T-cell (primary cell): ENCODE results near the gene PGLYRP2. TPM values are rescaled to one million over a fixed set of nuclear protein-coding genes. Genes with fewer than 3 reads are reported as not detected.
"Not testable (repeated sequence)": the region's sequence is repeated elsewhere in the genome, so short reads cannot be mapped to it uniquely, and the experiment has no call there.

ENCODE experiments used
- ATAC-seq, 4 experiments: fragments of 200-7000 bp in 3 of 4; fragments of 150-1000 bp in 1 of 4; cut with Tn5 transposase; replicated peaks in 1 of 4; 1 replicate in 3 of 4; 2 replicates in 1 of 4; pipeline ENCODE4 v1.10.0; 2021; ENCODE audit warnings: moderate library complexity in 3 of 4, mild to moderate bottlenecking in 2 of 4, moderate number of reproducible peaks in 1 of 4
- CTCF ChIA-PET, 2 donors: fragments of 300-600 bp; sonication (Branson Sonifier 250); formaldehyde crosslinking; loops; one replicate each; lab custom pipeline; 2022; ENCODE audit warnings: antibody characterized with exemption in 2 of 2; lab: Charles Lee
- POLR2A ChIA-PET, 2 donors: fragments of 300-600 bp; sonication (Branson Sonifier 250); formaldehyde crosslinking; loops; one replicate each; lab custom pipeline; 2022; ENCODE audit warnings: antibody characterized with exemption in 2 of 2; lab: Charles Lee
- DNase-seq, 35 experiments: peaks; one replicate each; pipeline versions ENCODE4 v3.0.0 to v3.0.0-alpha.2; 2013 to 2023
- H3K27ac ChIP-seq: one replicate; pipeline ENCODE4 v1.5.1; 2013; ENCODE audit warnings: low read length
- H3K27me3 ChIP-seq, 2 experiments: replicated peaks in 1 of 2; 1 replicate in 1 of 2; 2 replicates in 1 of 2; pipeline versions ENCODE4 v1.6.1 to v1.7.0; 2013; ENCODE audit warnings: low read length in 1 of 2, mixed read lengths in 1 of 2; ENCODE audit not compliant: control insufficient read depth in 2 of 2, insufficient read depth in 2 of 2; ENCODE audit errors: extremely low read depth in 1 of 2
- H3K36me3 ChIP-seq, 2 donors: 1 replicate in 1 of 2; 2 replicates in 1 of 2; pipeline versions ENCODE4 v1.6.1 to v1.7.0; 2013; ENCODE audit warnings: low read length in 1 of 2; ENCODE audit not compliant: control insufficient read depth in 2 of 2, insufficient read depth in 1 of 2; ENCODE audit errors: extremely low read depth in 1 of 2
- H3K4me1 ChIP-seq, 2 experiments: 1 replicate in 1 of 2; 2 replicates in 1 of 2; pipeline versions ENCODE4 v1.6.1 to v1.7.0; 2013; ENCODE audit warnings: low read length in 2 of 2, mixed read lengths in 1 of 2; ENCODE audit not compliant: insufficient read depth in 2 of 2, control insufficient read depth in 1 of 2; ENCODE audit errors: extremely low read depth in 1 of 2
- H3K4me3 ChIP-seq, 2 donors: 1 replicate in 1 of 2; 2 replicates in 1 of 2; pipeline versions ENCODE4 v1.5.1 to v1.7.0; 2013; ENCODE audit warnings: mild to moderate bottlenecking in 2 of 2, low read length in 1 of 2, moderate library complexity in 1 of 2; ENCODE audit not compliant: control insufficient read depth in 1 of 2; ENCODE audit errors: extremely low read depth in 1 of 2
- H3K9me3 ChIP-seq: 2 replicates; pipeline ENCODE4 v1.7.0; 2013
- H3K27ac Mint-ChIP-seq, 2 donors: one replicate each; pipeline ENCODE4 v1.8.0; 2020 to 2021; ENCODE audit warnings: mild to moderate bottlenecking in 2 of 2, mixed read lengths in 2 of 2
- H3K27me3 Mint-ChIP-seq, 2 donors: one replicate each; pipeline ENCODE4 v1.8.0; 2021 to 2022; ENCODE audit warnings: mixed read lengths in 2 of 2
- H3K36me3 Mint-ChIP-seq: one replicate; pipeline ENCODE4 v1.8.0; 2021; ENCODE audit warnings: mixed read lengths
- H3K4me1 Mint-ChIP-seq, 3 donors: one replicate each; pipeline ENCODE4 v1.8.0; 2020 to 2022; ENCODE audit warnings: mixed read lengths in 3 of 3, mild to moderate bottlenecking in 1 of 3
- H3K4me3 Mint-ChIP-seq, 3 donors: one replicate each; pipeline ENCODE4 v1.8.0; 2020 to 2022; ENCODE audit warnings: mild to moderate bottlenecking in 3 of 3, mixed read lengths in 3 of 3, moderate library complexity in 3 of 3
- H3K9me3 Mint-ChIP-seq, 3 donors: one replicate each; pipeline ENCODE4 v1.8.0; 2020 to 2022; ENCODE audit warnings: mixed read lengths in 3 of 3
- WGBS: methylation state at CpG from one replicate; pipeline ENCODE4 v1.1.5; 2013; ENCODE audit warnings: missing lambda C conversion rate; ENCODE audit not compliant: insufficient coverage; 5-methylcytosine and 5-hydroxymethylcytosine counted together
- total RNA-seq, 35 experiments: library from RNA in 6 of 35; stranded (reverse) in 6 of 35; fragments of 120-200 nt in 1 of 35; gene quantifications; one replicate each; pipeline versions ENCODE4 v1.2.1 to v1.2.4 and lab custom pipeline; 2013 to 2026

Gene PGLYRP2
- total RNA-seq, 5 donors from 2014 or later (not counting 1 experiment from before 2014, with no cell fraction given) = 0.13 to 1.3 (median 0.72) TPM

DNA sequence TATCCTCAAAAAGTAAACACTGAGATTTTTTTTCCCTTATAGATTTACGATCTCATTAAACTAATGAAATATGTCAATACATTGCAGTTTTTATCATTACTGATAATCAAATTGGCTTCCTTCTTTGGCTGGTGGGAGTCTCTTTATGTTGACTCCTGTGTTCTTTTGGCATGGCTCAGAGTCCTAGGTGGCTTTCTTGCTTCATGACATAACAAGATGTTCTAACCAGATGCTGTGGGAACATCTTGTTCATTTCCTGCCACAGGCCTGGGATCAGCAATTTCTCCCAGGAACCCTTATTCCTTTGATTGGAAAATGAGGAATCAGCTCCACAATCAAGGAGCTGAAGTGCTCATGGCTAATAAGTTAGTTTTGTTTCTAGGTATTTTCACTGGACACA, 15.8 kb upstream of the PGLYRP2 start:
- no CpG with 5 or more reads among the region's 1 CpG for WGBS
- Mint-ChIP-seq H3K27ac (no peak overlapping the region), H3K4me3 (no peak overlapping the region), H3K4me1 (peaks cover 3 to 17% (median 11%) of the 10 kb centered on the region in 3 donors), H3K9me3 (no peaks in the 10 kb centered on the region), H3K36me3 (no peaks in the 10 kb centered on the region), H3K27me3 (no peaks in the 10 kb centered on the region)
- no peaks in the 10 kb centered on the region for H3K9me3 ChIP-seq
- H3K27ac ChIP-seq = no peak overlapping the region
- DNase-seq = no peak
- H3K4me1 ChIP-seq = peaks cover 0 to 3% of the 10 kb centered on the region in 2 experiments
- H3K36me3 ChIP-seq = no peaks in the 10 kb centered on the region
- H3K4me3 ChIP-seq = no peak overlapping the region
- ChIA-PET CTCF (interaction anchor here in 1 of 2 donors (0.7 kb wide), 1 partner anchor 1474 kb away, joined by 3 read pairs; no protein-coding TSS in a partner anchor), POLR2A (no interaction called here)
- no peaks in the 10 kb centered on the region for H3K27me3 ChIP-seq
- no peak for ATAC-seq

DNA sequence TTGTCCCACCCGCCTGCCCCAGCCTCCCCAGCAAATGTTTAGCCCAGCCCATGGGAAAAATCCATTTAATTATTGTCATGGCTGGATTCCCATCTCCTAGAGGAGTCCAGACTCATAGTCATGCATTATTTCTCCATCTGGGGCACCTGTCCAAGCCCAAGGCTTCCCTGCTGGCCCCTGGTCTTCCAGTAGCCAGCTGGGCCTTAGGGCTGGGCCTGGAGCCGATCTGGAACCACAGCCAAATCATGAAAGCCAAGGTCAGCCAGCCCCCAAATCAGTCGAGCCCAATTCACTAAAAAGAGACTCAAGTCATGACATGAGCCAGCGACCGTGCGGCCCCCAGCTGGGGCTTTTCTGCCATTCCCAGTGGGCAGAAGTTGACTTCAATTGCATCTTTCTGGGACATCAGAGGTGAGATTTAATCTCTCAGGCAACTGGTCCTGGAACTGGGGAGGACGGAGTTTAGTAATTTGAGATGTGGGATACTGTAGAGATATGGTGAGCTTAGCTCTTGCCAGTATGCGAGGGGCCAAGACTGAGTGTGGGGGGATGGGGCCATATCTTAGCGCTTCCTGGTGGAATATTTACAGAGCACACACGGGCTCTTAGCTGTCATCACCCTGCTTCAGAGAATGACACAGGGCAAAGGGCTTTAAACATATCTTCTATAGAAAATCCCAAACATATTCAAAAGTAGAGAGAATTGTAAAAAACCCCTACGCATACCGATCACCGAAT, 9.4 kb upstream of the PGLYRP2 start:
- Mint-ChIP-seq H3K27ac (no peak overlapping the region), H3K4me1 (peaks cover 2 to 4% (median 2%) of the 10 kb centered on the region in 3 donors), H3K27me3 (no peaks in the 10 kb centered on the region), H3K9me3 (no peaks in the 10 kb centered on the region), H3K36me3 (no peaks in the 10 kb centered on the region), H3K4me3 (no peak overlapping the region)
- Histone ChIP-seq H3K27me3 (no peaks in the 10 kb centered on the region), H3K36me3 (no peaks in the 10 kb centered on the region), H3K9me3 (no peaks in the 10 kb centered on the region), H3K4me3 (no peak overlapping the region), H3K27ac (no peak overlapping the region), H3K4me1 (no peaks in the 10 kb centered on the region)
- WGBS = 100% methylated on average over 3 of the region's 13 CpGs
- ATAC-seq = no peak
- ChIA-PET CTCF (no interaction called here), POLR2A (no interaction called here)
- no peak for DNase-seq

GRCh38 chr19:15487038-15487437, 7.7 kb upstream of the PGLYRP2 start:
- H3K9me3 Mint-ChIP-seq = no peaks in the 10 kb centered on the region

GRCh38 chr19:15485768-15486167, 6.5 kb upstream of the PGLYRP2 start:
- H3K4me1 Mint-ChIP-seq, H3K9me3 ChIP-seq, H3K27me3 Mint-ChIP-seq, DNase-seq, H3K27ac ChIP-seq, H3K4me3 Mint-ChIP-seq, ATAC-seq, H3K4me3 ChIP-seq, H3K27ac Mint-ChIP-seq, H3K9me3 Mint-ChIP-seq, H3K36me3 ChIP-seq, POLR2A ChIA-PET, H3K27me3 ChIP-seq, H3K36me3 Mint-ChIP-seq, H3K4me1 ChIP-seq: not testable (repeated sequence)
- CTCF ChIA-PET = interaction anchor here in 1 of 2 donors (0.6 kb wide), 1 partner anchor 94 kb away, joined by 3 read pairs; no protein-coding TSS in a partner anchor
- WGBS = 93% methylated on average over 2 of the region's 5 CpGs

More at GRCh38 chr19:15487038-15487437, 7.7 kb upstream of the PGLYRP2 start:
- no peak overlapping the region for H3K4me3 ChIP-seq
- DNase-seq (no peak), ATAC-seq (no peak)
- no peaks in the 10 kb centered on the region for H3K36me3 Mint-ChIP-seq
- no peak overlapping the region for H3K4me3 Mint-ChIP-seq
- ChIA-PET POLR2A (no interaction called here), CTCF (interaction anchor here in 1 of 2 donors (0.6 kb wide), 1 partner anchor 1208 kb away, joined by 8 read pairs; no protein-coding TSS in a partner anchor)
- no peaks in the 10 kb centered on the region for H3K36me3 ChIP-seq
- peaks cover 2 to 8% (median 7%) of the 10 kb centered on the region in 3 donors for H3K4me1 Mint-ChIP-seq
- H3K27ac ChIP-seq = no peak overlapping the region
- no peak overlapping the region for H3K27ac Mint-ChIP-seq
- no peaks in the 10 kb centered on the region for H3K4me1 ChIP-seq
- WGBS = 75% methylated on average over 2 of the region's 4 CpGs
- H3K27me3 Mint-ChIP-seq = no peaks in the 10 kb centered on the region
- no peaks in the 10 kb centered on the region for H3K9me3 ChIP-seq
- H3K27me3 ChIP-seq = no peaks in the 10 kb centered on the region

GRCh38 chr19:15480996-15481395, 1.7 kb upstream of the PGLYRP2 start:
- not testable (repeated sequence) for H3K4me3 ChIP-seq, H3K27ac ChIP-seq, H3K9me3 ChIP-seq, H3K36me3 Mint-ChIP-seq, H3K4me3 Mint-ChIP-seq, ATAC-seq, H3K27me3 Mint-ChIP-seq, H3K36me3 ChIP-seq, H3K27ac Mint-ChIP-seq, DNase-seq, H3K9me3 Mint-ChIP-seq, H3K27me3 ChIP-seq
- POLR2A ChIA-PET = interaction anchor here in 1 of 2 donors (0.7 kb wide), 1 partner anchor 390 kb away, joined by 6 read pairs; no protein-coding TSS in a partner anchor
- H3K4me1 Mint-ChIP-seq = peaks cover 32 to 40% (median 37%) of the 10 kb centered on the region in 3 donors
- CTCF ChIA-PET = interaction anchor here in 1 of 2 donors (0.5 kb wide), 1 partner anchor 238 kb away, joined by 3 read pairs; no protein-coding TSS in a partner anchor
- peaks cover 17 to 31% of the 10 kb centered on the region in 2 experiments for H3K4me1 ChIP-seq
- WGBS = no CpG with 5 or more reads among the region's 7 CpGs

DNA sequence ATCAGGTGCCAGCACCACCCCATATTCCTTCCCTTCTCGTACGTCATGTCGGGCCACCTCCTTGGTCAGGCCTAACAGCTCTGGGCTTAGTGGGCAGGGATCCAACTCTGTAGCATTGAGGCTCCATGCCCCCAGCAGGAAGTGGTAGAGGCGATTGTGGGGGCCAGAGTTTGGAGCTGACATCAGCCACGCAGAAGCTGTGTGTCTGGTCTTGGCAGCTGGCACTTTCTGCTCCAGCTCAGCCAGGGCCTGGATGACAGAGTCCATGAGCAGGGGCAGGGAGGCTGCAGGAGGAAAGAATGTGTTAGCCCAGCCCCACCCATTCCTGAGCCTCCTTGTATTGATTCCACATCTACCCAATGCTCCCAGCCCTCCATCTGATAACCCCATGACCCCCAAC, 3.0 kb downstream of the PGLYRP2 start:
- Mint-ChIP-seq H3K27ac (no peak overlapping the region), H3K27me3 (no peaks in the 10 kb centered on the region), H3K4me1 (peaks cover 37 to 47% (median 40%) of the 10 kb centered on the region in 3 donors), H3K9me3 (no peaks in the 10 kb centered on the region), H3K36me3 (no peaks in the 10 kb centered on the region), H3K4me3 (no peak overlapping the region)
- no peaks in the 10 kb centered on the region for H3K36me3 ChIP-seq
- no peaks in the 10 kb centered on the region for H3K9me3 ChIP-seq
- no peak for ATAC-seq
- 56% methylated on average over 2 of the region's 5 CpGs for WGBS
- no peak overlapping the region for H3K4me3 ChIP-seq
- no peak overlapping the region for H3K27ac ChIP-seq
- no peak for DNase-seq
- no peaks in the 10 kb centered on the region for H3K27me3 ChIP-seq
- POLR2A ChIA-PET = interaction anchor here in 1 of 2 donors (0.6 kb wide), 1 partner anchor 875 kb away, joined by 4 read pairs; no protein-coding TSS in a partner anchor
- peaks cover 17 to 31% of the 10 kb centered on the region in 2 experiments for H3K4me1 ChIP-seq
- CTCF ChIA-PET = no interaction called here
